ENCODE results near the gene PDE4D. TPM values are rescaled to one million over a fixed set of nuclear protein-coding genes. Genes with fewer than 3 reads are reported as not detected.

PDE4D gene
- total and polyA plus RNA-seq, 10 of the 15 experiments (the other 5 are each of a cell fraction or from before 2014, with no cell fraction given): 0.87 to 4.1 (median 2.2) TPM

- H3K27me3 ChIP-seq (replicated peaks in 1 of 2; ENCODE audit: control insufficient read depth in 2 of 2, insufficient read depth in 2 of 2, low read length in 1 of 2): no peaks in the 10 kb centered on the region; a peak in 1 of 4 replicates
- 15% methylated on average over 3 of the region's 3 CpGs for WGBS (ENCODE audit: insufficient coverage, insufficient replicate concordance, low lambda C conversion rate, missing lambda C conversion rate)
- RAD21 ChIA-PET (ENCODE audit: unreplicated experiment): no interaction called here
- H3K9me3 ChIP-seq (replicated peaks; ENCODE audit: control insufficient read depth, insufficient read depth, low read length): no peaks in the 10 kb centered on the region
- CTCF ChIA-PET: interaction anchor here (1.4 to 1.6 kb wide), 2 partner anchors 16 to 69 kb away, joined by 3 read pairs; no protein-coding TSS in a partner anchor
- no peaks in the 10 kb centered on the region for H3K4me1 ChIP-seq (ENCODE audit: control insufficient read depth, insufficient read depth, low read length)
- no peak overlapping the region for H3K27ac ChIP-seq (ENCODE audit: control insufficient read depth, insufficient read depth)
- H3K36me3 ChIP-seq (ENCODE audit: control insufficient read depth in 2 of 2, insufficient read depth in 2 of 2, low read length in 1 of 2): no peaks in the 10 kb centered on the region
- H2AFZ ChIP-seq (ENCODE audit: control insufficient read depth, low read depth, low read length): no peak overlapping the region
- no peak overlapping the region for H3K4me2 ChIP-seq (ENCODE audit: control insufficient read depth, insufficient read depth)
- intact Hi-C loops (cut with micrococcal nuclease; ENCODE audit: unreplicated experiment): no loop called here
- no peak overlapping the region for H3K4me3 ChIP-seq
- FAIRE-seq (no peak), ATAC-seq (no peak), DNase-seq (ENCODE audit: low read depth, low spot score) (no peak)
- H4K20me1 ChIP-seq (ENCODE audit: control insufficient read depth, insufficient read depth): no peaks in the 10 kb centered on the region
- TF ChIP-seq TARDBP (IDR thresholded peaks at IDR 0.05; ENCODE audit: borderline replicate concordance) (no peak), POU2F2 (IDR thresholded peaks at IDR 0.05; ENCODE audit: borderline replicate concordance, low read depth, low read length) (no peak), PML (IDR thresholded peaks at IDR 0.05; ENCODE audit: low read length) (no peak), RELB (IDR thresholded peaks at IDR 0.05; ENCODE audit: low read depth) (no peak)
- TF ChIP-seq, protein P1, sequence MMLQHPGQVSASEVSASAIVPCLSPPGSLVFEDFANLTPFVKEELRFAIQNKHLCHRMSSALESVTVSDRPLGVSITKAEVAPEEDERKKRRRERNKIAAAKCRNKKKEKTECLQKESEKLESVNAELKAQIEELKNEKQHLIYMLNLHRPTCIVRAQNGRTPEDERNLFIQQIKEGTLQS (IDR thresholded peaks at IDR 0.05; ENCODE audit: borderline replicate concordance, extremely low read depth, low read depth, low read length): no peak
- TF ChIP-seq, protein P2, sequence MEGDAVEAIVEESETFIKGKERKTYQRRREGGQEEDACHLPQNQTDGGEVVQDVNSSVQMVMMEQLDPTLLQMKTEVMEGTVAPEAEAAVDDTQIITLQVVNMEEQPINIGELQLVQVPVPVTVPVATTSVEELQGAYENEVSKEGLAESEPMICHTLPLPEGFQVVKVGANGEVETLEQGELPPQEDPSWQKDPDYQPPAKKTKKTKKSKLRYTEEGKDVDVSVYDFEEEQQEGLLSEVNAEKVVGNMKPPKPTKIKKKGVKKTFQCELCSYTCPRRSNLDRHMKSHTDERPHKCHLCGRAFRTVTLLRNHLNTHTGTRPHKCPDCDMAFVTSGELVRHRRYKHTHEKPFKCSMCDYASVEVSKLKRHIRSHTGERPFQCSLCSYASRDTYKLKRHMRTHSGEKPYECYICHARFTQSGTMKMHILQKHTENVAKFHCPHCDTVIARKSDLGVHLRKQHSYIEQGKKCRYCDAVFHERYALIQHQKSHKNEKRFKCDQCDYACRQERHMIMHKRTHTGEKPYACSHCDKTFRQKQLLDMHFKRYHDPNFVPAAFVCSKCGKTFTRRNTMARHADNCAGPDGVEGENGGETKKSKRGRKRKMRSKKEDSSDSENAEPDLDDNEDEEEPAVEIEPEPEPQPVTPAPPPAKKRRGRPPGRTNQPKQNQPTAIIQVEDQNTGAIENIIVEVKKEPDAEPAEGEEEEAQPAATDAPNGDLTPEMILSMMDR (IDR thresholded peaks at IDR 0.05 in 2 of 3, conservative IDR thresholded peaks at IDR 0.05 in 1 of 3; ENCODE audit: control insufficient read depth in 2 of 3, extremely low read depth in 1 of 3, insufficient read depth in 1 of 3, low read depth in 3 of 3, low read length in 3 of 3): no peak
- TF ChIP-seq, protein P3, sequence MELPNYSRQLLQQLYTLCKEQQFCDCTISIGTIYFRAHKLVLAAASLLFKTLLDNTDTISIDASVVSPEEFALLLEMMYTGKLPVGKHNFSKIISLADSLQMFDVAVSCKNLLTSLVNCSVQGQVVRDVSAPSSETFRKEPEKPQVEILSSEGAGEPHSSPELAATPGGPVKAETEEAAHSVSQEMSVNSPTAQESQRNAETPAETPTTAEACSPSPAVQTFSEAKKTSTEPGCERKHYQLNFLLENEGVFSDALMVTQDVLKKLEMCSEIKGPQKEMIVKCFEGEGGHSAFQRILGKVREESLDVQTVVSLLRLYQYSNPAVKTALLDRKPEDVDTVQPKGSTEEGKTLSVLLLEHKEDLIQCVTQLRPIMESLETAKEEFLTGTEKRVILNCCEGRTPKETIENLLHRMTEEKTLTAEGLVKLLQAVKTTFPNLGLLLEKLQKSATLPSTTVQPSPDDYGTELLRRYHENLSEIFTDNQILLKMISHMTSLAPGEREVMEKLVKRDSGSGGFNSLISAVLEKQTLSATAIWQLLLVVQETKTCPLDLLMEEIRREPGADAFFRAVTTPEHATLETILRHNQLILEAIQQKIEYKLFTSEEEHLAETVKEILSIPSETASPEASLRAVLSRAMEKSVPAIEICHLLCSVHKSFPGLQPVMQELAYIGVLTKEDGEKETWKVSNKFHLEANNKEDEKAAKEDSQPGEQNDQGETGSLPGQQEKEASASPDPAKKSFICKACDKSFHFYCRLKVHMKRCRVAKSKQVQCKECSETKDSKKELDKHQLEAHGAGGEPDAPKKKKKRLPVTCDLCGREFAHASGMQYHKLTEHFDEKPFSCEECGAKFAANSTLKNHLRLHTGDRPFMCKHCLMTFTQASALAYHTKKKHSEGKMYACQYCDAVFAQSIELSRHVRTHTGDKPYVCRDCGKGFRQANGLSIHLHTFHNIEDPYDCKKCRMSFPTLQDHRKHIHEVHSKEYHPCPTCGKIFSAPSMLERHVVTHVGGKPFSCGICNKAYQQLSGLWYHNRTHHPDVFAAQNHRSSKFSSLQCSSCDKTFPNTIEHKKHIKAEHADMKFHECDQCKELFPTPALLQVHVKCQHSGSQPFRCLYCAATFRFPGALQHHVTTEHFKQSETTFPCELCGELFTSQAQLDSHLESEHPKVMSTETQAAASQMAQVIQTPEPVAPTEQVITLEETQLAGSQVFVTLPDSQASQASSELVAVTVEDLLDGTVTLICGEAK (IDR thresholded peaks at IDR 0.05; ENCODE audit: borderline replicate concordance): no peak
- no peak overlapping the region for H3K9ac ChIP-seq (ENCODE audit: control insufficient read depth, insufficient read depth, low read length)
- BruUV-seq (replicated peaks): no TSS peak
- in situ Hi-C loops (cut with MboI): no loop called here
- no peaks in the 10 kb centered on the region for H3K79me2 ChIP-seq (ENCODE audit: control insufficient read depth, insufficient read depth, low read length)
- SMC1A ChIA-PET (ENCODE audit: uncharacterized antibody, unreplicated experiment): interaction anchor here (0.7 to 2.4 kb wide), 5 partner anchors 11 to 445 kb away, joined by 3 to 6 read pairs (median 3); no protein-coding TSS in a partner anchor
- POLR2A ChIA-PET: interaction anchor here (0.6 kb wide), 1 partner anchor 10 kb away, joined by 7 read pairs; no protein-coding TSS in a partner anchor
Observed at GRCh38 chr5:59266410-59266809, 627.1 kb downstream of the PDE4D start.

Measured in GM12878 (cell line).